Activated naive CD8-positive, alpha-beta T cell (primary cell): ENCODE results near the gene CAPSL.
"Not testable (repeated sequence)": the region's sequence is repeated elsewhere in the genome, so short reads cannot be mapped to it uniquely, and the experiment has no call there.

Experiments used
- H3K27ac Mint-ChIP-seq: one replicate; pipeline ENCODE4 v1.8.0; 2021; ENCODE audit warnings: mixed read lengths
- H3K27me3 Mint-ChIP-seq: one replicate; pipeline ENCODE4 v1.8.0; 2021; ENCODE audit warnings: mixed read lengths
- H3K36me3 Mint-ChIP-seq: one replicate; pipeline ENCODE4 v1.8.0; 2021; ENCODE audit warnings: mixed read lengths
- H3K4me1 Mint-ChIP-seq: one replicate; pipeline ENCODE4 v1.8.0; 2021; ENCODE audit warnings: low read depth, mixed read lengths
- H3K4me3 Mint-ChIP-seq: one replicate; pipeline ENCODE4 v1.8.0; 2021; ENCODE audit warnings: mild to moderate bottlenecking, mixed read lengths
- H3K9me3 Mint-ChIP-seq: one replicate; pipeline ENCODE4 v1.8.0; 2021; ENCODE audit warnings: low read depth, mixed read lengths

Gene CAPSL

GRCh38 chr5:35892799-35893198, 45.6 kb downstream of the CAPSL start:
- H3K36me3 Mint-ChIP-seq, H3K4me1 Mint-ChIP-seq, H3K27ac Mint-ChIP-seq, H3K9me3 Mint-ChIP-seq, H3K27me3 Mint-ChIP-seq, H3K4me3 Mint-ChIP-seq: not testable (repeated sequence)

- H3K9me3 Mint-ChIP-seq: no peaks in the 10 kb centered on the region
- no peak overlapping the region for H3K27ac Mint-ChIP-seq
- no peaks in the 10 kb centered on the region for H3K27me3 Mint-ChIP-seq
- H3K4me3 Mint-ChIP-seq: no peak overlapping the region
- H3K4me1 Mint-ChIP-seq: no peaks in the 10 kb centered on the region
- H3K36me3 Mint-ChIP-seq: no peaks in the 10 kb centered on the region
Observed at GRCh38 chr5:35890021-35891020, 48.1 kb downstream of the CAPSL start.

- H3K27ac Mint-ChIP-seq: no peak overlapping the region
- H3K4me1 Mint-ChIP-seq: peaks cover 23% of the 10 kb centered on the region
- H3K36me3 Mint-ChIP-seq: peaks cover 8% of the 10 kb centered on the region
- no peaks in the 10 kb centered on the region for H3K9me3 Mint-ChIP-seq
- H3K4me3 Mint-ChIP-seq: no peak overlapping the region
- H3K27me3 Mint-ChIP-seq: no peaks in the 10 kb centered on the region
Observed at GRCh38 chr5:35887321-35888100, 50.9 kb downstream of the CAPSL start.

GRCh38 chr5:35886381-35886780, 52.0 kb downstream of the CAPSL start:
- Mint-ChIP-seq H3K9me3 (no peaks in the 10 kb centered on the region), H3K4me3 (no peak overlapping the region), H3K27ac (no peak overlapping the region), H3K36me3 (peaks cover 10% of the 10 kb centered on the region), H3K27me3 (no peaks in the 10 kb centered on the region), H3K4me1 (peaks cover 33% of the 10 kb centered on the region)

GRCh38 chr5:35884773-35885172, 53.6 kb downstream of the CAPSL start:
- H3K4me1 Mint-ChIP-seq: peaks cover 49% of the 10 kb centered on the region
- H3K27me3 Mint-ChIP-seq: no peaks in the 10 kb centered on the region
- peaks cover 15% of the 10 kb centered on the region for H3K36me3 Mint-ChIP-seq
- peak overlapping the region; percentile 46 for H3K27ac Mint-ChIP-seq
- no peaks in the 10 kb centered on the region for H3K9me3 Mint-ChIP-seq
- no peak overlapping the region for H3K4me3 Mint-ChIP-seq

GRCh38 chr5:35884191-35884769, 54.1 kb downstream of the CAPSL start:
- Mint-ChIP-seq H3K27me3 (no peaks in the 10 kb centered on the region), H3K27ac (peak overlapping the region; percentile 96), H3K4me1 (peaks cover 53% of the 10 kb centered on the region), H3K9me3 (no peaks in the 10 kb centered on the region), H3K4me3 (peak overlapping the region; percentile 65), H3K36me3 (peaks cover 19% of the 10 kb centered on the region)

- Mint-ChIP-seq H3K9me3 (peaks cover 9% of the 10 kb centered on the region), H3K27ac (peak overlapping the region; percentile 91), H3K27me3 (no peaks in the 10 kb centered on the region), H3K36me3 (peaks cover 37% of the 10 kb centered on the region), H3K4me3 (no peak overlapping the region), H3K4me1 (peaks cover 78% of the 10 kb centered on the region)
Observed at GRCh38 chr5:35881758-35882157, 56.7 kb downstream of the CAPSL start.

- Mint-ChIP-seq H3K4me3 (no peak overlapping the region), H3K9me3 (peaks cover 14% of the 10 kb centered on the region), H3K4me1 (peaks cover 93% of the 10 kb centered on the region), H3K27me3 (no peaks in the 10 kb centered on the region), H3K36me3 (peaks cover 48% of the 10 kb centered on the region), H3K27ac (peak overlapping the region; percentile 91)
Observed at GRCh38 chr5:35880156-35880555, 58.3 kb downstream of the CAPSL start.

- Mint-ChIP-seq H3K27ac (peak overlapping the region; percentile 76), H3K9me3 (peaks cover 14% of the 10 kb centered on the region), H3K4me3 (no peak overlapping the region), H3K27me3 (no peaks in the 10 kb centered on the region), H3K36me3 (peaks cover 53% of the 10 kb centered on the region), H3K4me1 (peaks cover 95% of the 10 kb centered on the region)
Observed at GRCh38 chr5:35879649-35880048, 58.8 kb downstream of the CAPSL start.

GRCh38 chr5:35879096-35879495, 59.3 kb downstream of the CAPSL start:
- H3K27ac Mint-ChIP-seq: peak overlapping the region; percentile 76
- peaks cover 96% of the 10 kb centered on the region for H3K4me1 Mint-ChIP-seq
- H3K27me3 Mint-ChIP-seq: no peaks in the 10 kb centered on the region
- no peak overlapping the region for H3K4me3 Mint-ChIP-seq
- peaks cover 59% of the 10 kb centered on the region for H3K36me3 Mint-ChIP-seq
- H3K9me3 Mint-ChIP-seq: peaks cover 14% of the 10 kb centered on the region

- Mint-ChIP-seq H3K4me3 (no peak overlapping the region), H3K4me1 (peaks cover 96% of the 10 kb centered on the region), H3K27ac (peak overlapping the region; percentile 94), H3K27me3 (no peaks in the 10 kb centered on the region), H3K9me3 (peaks cover 14% of the 10 kb centered on the region), H3K36me3 (peaks cover 60% of the 10 kb centered on the region)
Observed at GRCh38 chr5:35878079-35878478, 60.3 kb downstream of the CAPSL start.

GRCh38 chr5:35877655-35878054, 60.8 kb downstream of the CAPSL start:
- Mint-ChIP-seq H3K4me1 (peaks cover 94% of the 10 kb centered on the region), H3K27ac (peak overlapping the region; percentile 94), H3K27me3 (no peaks in the 10 kb centered on the region), H3K9me3 (peaks cover 14% of the 10 kb centered on the region), H3K4me3 (peak overlapping the region; percentile 44), H3K36me3 (peaks cover 61% of the 10 kb centered on the region)

GRCh38 chr5:35876922-35877321, 61.5 kb downstream of the CAPSL start:
- Mint-ChIP-seq H3K4me1 (peaks cover 92% of the 10 kb centered on the region), H3K9me3 (peaks cover 14% of the 10 kb centered on the region), H3K27me3 (no peaks in the 10 kb centered on the region), H3K4me3 (peak overlapping the region; percentile 38), H3K27ac (peak overlapping the region; percentile 94), H3K36me3 (peaks cover 61% of the 10 kb centered on the region)

- H3K27me3 Mint-ChIP-seq: no peaks in the 10 kb centered on the region
- peaks cover 64% of the 10 kb centered on the region for H3K36me3 Mint-ChIP-seq
- H3K9me3 Mint-ChIP-seq: peaks cover 14% of the 10 kb centered on the region
- peak overlapping the region; percentile 94 for H3K27ac Mint-ChIP-seq
- H3K4me1 Mint-ChIP-seq: peaks cover 92% of the 10 kb centered on the region
- H3K4me3 Mint-ChIP-seq: peak overlapping the region; percentile 33
Observed at GRCh38 chr5:35876454-35876853, 62.0 kb downstream of the CAPSL start.

GRCh38 chr5:35870605-35871004, 67.8 kb downstream of the CAPSL start:
- Mint-ChIP-seq H3K27me3 (no peaks in the 10 kb centered on the region), H3K9me3 (no peaks in the 10 kb centered on the region), H3K36me3 (peaks cover 66% of the 10 kb centered on the region), H3K4me3 (peak overlapping the region; percentile 27), H3K27ac (peak overlapping the region; percentile 91), H3K4me1 (peaks cover 89% of the 10 kb centered on the region)
